ENCODE data around the gene FHL2. TPM values are rescaled to one million over a fixed set of nuclear protein-coding genes. Genes with fewer than 3 reads are reported as not detected.

The FHL2 gene
- total and polyA plus RNA-seq, 9 of the 15 experiments (the other 6 are each of a cell fraction or from before 2014, with no cell fraction given) = 7.5 to 33.1 (median 23.9) TPM

- TF ChIP-seq FUS (optimal IDR thresholded peaks at IDR 0.05; ENCODE audit: low read depth, low read length) (no peak), ASH1L (IDR thresholded peaks at IDR 0.05; ENCODE audit: borderline replicate concordance, low read depth, partially characterized antibody) (no peak), NFE2 (IDR thresholded peaks at IDR 0.05; ENCODE audit: low read depth) (no peak), TEAD1 (CRISPR knock-in tag; IDR thresholded peaks at IDR 0.05) (peak in 1 of 2 experiments; percentile 20; a peak in 1 of 4 replicates), NR2C2 (CRISPR knock-in tag; IDR thresholded peaks at IDR 0.05) (no peak), NR2C2 (tag; IDR thresholded peaks at IDR 0.05) (0 out of 2 replicates have a peak, but pooled peaks have one; percentile 7), ZNF134 (CRISPR knock-in tag; conservative IDR thresholded peaks at IDR 0.05) (no peak), ZNF143 (CRISPR knock-in tag; IDR thresholded peaks at IDR 0.05) (no peak), L3MBTL2 (IDR thresholded peaks at IDR 0.05) (peak; percentile 100), ZNF12 (CRISPR knock-in tag; IDR thresholded peaks at IDR 0.05) (peak; percentile 43; the same call in 1 of the 2 replicates), JUNB (CRISPR knock-in tag; conservative IDR thresholded peaks at IDR 0.05) (no peak), NCOA4 (IDR thresholded peaks at IDR 0.05; ENCODE audit: partially characterized antibody) (no peak), RREB1 (CRISPR knock-in tag; IDR thresholded peaks at IDR 0.05) (no peak), MCM7 (IDR thresholded peaks at IDR 0.05) (no peak), PHF21A (IDR thresholded peaks at IDR 0.05; ENCODE audit: borderline replicate concordance, low read depth) (no peak), HNRNPH1 (optimal IDR thresholded peaks at IDR 0.05; ENCODE audit: low read depth, low read length) (no peak), BACH1 (tag; IDR thresholded peaks at IDR 0.05) (no peak), KLF6 (CRISPR knock-in tag; IDR thresholded peaks at IDR 0.05; ENCODE audit: borderline replicate concordance) (no peak), ZNF639 (CRISPR knock-in tag; conservative IDR thresholded peaks at IDR 0.05 in 1 of 2, IDR thresholded peaks at IDR 0.05 in 1 of 2) (0 out of 4 replicates have a peak, but pooled peaks of 1 of the 2 experiments have one; percentile 16), SAFB2 (IDR thresholded peaks at IDR 0.05; ENCODE audit: borderline replicate concordance, low read depth, low read length, severe bottlenecking) (no peak), MITF (IDR thresholded peaks at IDR 0.05) (no peak)
These were observed 483 bp upstream of the FHL2 start (continued) for GRCh38 chr2:105399207-105399861.
